Measurements from ENCODE around the gene HIPK4.

DNA sequence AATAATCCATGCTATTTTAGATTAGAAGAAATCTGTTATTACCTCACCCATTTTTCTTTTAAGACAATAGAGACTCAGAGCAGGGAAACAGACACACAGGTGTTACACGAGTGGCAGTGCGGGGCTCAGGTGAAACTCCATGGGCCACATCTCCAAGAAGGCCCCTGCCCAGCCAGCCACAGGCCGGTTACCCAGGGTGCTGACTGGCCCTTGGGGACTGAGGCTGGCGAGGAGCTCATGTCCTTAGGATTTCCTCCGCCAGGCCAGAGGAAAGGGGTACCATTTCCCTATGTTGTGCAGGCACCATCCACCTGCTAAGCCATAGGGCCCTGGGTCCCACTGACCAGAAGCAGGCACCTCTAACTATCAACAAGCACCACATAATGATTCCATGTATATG is 52.4 kb downstream of the HIPK4 start:
- no peak for TF ChIP-seq EZH2phosphoT487 (IDR thresholded peaks at IDR 0.05; ENCODE audit: borderline replicate concordance, low read depth, low read length)
- TF ChIP-seq, protein P1, sequence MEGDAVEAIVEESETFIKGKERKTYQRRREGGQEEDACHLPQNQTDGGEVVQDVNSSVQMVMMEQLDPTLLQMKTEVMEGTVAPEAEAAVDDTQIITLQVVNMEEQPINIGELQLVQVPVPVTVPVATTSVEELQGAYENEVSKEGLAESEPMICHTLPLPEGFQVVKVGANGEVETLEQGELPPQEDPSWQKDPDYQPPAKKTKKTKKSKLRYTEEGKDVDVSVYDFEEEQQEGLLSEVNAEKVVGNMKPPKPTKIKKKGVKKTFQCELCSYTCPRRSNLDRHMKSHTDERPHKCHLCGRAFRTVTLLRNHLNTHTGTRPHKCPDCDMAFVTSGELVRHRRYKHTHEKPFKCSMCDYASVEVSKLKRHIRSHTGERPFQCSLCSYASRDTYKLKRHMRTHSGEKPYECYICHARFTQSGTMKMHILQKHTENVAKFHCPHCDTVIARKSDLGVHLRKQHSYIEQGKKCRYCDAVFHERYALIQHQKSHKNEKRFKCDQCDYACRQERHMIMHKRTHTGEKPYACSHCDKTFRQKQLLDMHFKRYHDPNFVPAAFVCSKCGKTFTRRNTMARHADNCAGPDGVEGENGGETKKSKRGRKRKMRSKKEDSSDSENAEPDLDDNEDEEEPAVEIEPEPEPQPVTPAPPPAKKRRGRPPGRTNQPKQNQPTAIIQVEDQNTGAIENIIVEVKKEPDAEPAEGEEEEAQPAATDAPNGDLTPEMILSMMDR (conservative IDR thresholded peaks at IDR 0.05; ENCODE audit: low read length), result no peak
